Activated gamma-delta T cell treated with Interleukin-2 at 50 U/mL for 16 hours (primary cell): Measurements from ENCODE around the gene RSPH10B2.
"Not testable (repeated sequence)": the region's sequence is repeated elsewhere in the genome, so short reads cannot be mapped to it uniquely, and the experiment has no call there.

Experiments used
- DNase-seq: peaks from one replicate; pipeline ENCODE4 v3.0.0-alpha.2; 2020

The RSPH10B2 gene

GRCh38 chr7:6843654-6844053 lies 89.8 kb downstream of the RSPH10B2 start:
- not testable (repeated sequence) for DNase-seq

DNA sequence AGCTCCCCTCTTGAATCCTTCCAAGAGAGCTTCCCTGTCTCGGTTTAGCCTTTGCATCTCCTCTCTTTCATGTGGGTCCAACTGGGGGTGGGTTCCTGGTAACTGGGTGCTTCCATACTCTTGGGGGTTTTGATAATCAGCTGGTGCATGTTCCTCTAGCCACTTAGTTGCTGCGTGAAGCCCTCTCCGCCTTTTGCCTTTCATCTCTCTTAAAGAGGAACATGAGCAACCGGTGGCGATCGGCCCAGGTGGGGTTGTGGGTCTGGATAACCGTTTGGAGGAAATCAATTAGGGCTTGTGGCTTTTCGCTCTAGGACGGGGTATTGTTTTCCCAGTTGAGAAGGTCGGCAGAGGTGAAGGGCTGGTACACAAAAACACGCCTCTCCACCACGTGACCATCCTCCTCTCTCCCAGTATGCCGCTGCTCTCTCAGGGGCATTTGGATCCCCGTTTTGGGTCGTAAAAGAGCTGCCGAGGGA lies 92.1 kb downstream of the RSPH10B2 start:
- not testable (repeated sequence) for DNase-seq

- not testable (repeated sequence) for DNase-seq
These were observed 93.8 kb downstream of the RSPH10B2 start for GRCh38 chr7:6847751-6848150.
